ENCODE data around the gene OTOP1.
"Not testable (repeated sequence)": the region's sequence is repeated elsewhere in the genome, so short reads cannot be mapped to it uniquely, and the experiment has no call there.

The OTOP1 gene

DNA sequence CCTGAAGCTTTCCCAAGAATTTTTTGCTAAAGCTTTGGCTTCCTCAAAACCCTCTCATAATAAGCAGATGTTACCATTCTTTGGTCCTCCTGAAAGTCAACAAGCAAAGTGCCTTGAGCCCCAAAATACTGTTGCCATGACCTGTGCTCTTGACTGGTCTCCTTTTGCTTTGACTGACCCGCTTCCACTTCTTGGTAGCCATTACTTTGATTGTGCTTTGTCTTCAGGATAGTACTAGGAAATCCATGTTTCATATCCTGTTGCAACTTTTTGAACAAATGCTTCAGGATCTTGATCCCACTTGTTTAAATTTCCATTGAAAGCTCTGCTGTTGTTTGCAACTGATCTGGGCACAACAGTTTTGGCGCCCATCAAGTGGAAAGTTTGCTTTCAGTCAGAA lies 6.9 kb upstream of the OTOP1 start:
- no peak for DNase-seq (ENCODE audit: low spot score)
- POLR2A ChIA-PET (ENCODE audit: low non-redundant PET), result no interaction called here
- CTCF ChIA-PET, result no interaction called here
- no peak overlapping the region for H3K27ac ChIP-seq
- TF ChIP-seq, protein P1, sequence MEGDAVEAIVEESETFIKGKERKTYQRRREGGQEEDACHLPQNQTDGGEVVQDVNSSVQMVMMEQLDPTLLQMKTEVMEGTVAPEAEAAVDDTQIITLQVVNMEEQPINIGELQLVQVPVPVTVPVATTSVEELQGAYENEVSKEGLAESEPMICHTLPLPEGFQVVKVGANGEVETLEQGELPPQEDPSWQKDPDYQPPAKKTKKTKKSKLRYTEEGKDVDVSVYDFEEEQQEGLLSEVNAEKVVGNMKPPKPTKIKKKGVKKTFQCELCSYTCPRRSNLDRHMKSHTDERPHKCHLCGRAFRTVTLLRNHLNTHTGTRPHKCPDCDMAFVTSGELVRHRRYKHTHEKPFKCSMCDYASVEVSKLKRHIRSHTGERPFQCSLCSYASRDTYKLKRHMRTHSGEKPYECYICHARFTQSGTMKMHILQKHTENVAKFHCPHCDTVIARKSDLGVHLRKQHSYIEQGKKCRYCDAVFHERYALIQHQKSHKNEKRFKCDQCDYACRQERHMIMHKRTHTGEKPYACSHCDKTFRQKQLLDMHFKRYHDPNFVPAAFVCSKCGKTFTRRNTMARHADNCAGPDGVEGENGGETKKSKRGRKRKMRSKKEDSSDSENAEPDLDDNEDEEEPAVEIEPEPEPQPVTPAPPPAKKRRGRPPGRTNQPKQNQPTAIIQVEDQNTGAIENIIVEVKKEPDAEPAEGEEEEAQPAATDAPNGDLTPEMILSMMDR (conservative IDR thresholded peaks at IDR 0.05; ENCODE audit: low read depth), result no peak

DNA sequence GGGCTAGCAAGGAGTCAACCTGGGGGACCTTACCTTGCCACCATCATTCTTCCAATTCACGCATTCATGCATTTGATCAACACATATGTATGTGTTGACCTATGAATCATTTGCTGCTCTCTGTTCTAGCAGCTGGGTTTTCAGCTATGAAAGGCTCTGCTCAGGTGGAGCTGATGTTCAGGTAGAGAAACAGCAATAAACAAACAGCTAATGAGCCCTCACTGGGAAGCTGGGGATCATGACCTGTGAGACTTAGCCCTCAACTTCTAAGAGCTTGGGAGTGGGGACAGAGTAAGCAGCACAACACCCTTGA lies 1.6 kb upstream of the OTOP1 start:
- ChIA-PET POLR2A (ENCODE audit: low non-redundant PET) (no interaction called here), CTCF (no interaction called here)
- TF ChIP-seq, protein P1 (conservative IDR thresholded peaks at IDR 0.05; ENCODE audit: low read depth), result no peak
- H3K27ac ChIP-seq, result no peak overlapping the region
- no peak for DNase-seq (ENCODE audit: low spot score)

DNA sequence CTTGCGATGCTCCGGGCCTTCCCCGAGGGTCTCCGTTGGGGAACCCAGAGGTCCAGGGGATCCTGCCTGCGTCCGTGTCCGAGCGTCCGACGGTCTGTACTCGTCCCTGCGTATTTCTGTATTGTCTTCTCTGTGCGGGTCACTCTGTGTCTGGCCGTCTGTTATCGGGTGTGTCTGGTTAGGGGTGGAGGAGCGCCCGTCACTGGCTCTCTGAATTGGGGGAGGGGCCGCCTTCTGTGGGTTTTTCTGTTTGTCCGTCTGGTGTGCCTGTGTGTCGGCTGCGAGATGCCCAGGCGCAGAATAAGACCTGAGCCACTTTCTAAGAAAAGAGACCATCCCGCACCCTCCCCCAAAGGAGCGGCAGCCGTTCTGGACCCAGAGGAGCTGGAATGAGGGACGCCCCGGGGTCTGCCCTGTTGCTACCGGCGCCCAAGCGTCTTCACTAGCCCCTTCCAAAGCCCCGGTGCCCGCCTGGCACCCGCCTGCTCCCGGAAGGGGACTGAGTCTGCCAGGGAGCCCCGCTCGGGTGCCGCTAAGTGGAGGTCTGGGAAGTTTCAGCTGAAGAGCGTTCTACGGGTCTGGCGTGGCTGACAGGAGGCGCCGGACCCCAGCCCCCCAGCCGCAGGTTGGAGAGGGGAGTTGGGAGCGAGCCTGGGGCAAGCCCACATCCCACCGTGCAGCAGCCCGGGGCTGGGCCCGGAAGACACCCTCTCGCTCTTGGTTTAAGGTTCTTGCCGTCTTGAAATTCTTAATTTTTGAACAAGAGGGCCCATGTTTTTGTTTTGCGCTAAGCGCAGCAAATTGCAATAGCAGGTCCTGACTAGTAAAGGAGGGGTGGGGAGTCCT lies 1.0 kb upstream of the OTOP1 start:
- H3K27ac ChIP-seq, result no peak overlapping the region
- POLR2A ChIA-PET (ENCODE audit: low non-redundant PET), result no interaction called here
- CTCF ChIA-PET, result no interaction called here
- no peak for DNase-seq (ENCODE audit: low spot score)
- TF ChIP-seq, protein P1 (conservative IDR thresholded peaks at IDR 0.05; ENCODE audit: low read depth), result no peak

DNA sequence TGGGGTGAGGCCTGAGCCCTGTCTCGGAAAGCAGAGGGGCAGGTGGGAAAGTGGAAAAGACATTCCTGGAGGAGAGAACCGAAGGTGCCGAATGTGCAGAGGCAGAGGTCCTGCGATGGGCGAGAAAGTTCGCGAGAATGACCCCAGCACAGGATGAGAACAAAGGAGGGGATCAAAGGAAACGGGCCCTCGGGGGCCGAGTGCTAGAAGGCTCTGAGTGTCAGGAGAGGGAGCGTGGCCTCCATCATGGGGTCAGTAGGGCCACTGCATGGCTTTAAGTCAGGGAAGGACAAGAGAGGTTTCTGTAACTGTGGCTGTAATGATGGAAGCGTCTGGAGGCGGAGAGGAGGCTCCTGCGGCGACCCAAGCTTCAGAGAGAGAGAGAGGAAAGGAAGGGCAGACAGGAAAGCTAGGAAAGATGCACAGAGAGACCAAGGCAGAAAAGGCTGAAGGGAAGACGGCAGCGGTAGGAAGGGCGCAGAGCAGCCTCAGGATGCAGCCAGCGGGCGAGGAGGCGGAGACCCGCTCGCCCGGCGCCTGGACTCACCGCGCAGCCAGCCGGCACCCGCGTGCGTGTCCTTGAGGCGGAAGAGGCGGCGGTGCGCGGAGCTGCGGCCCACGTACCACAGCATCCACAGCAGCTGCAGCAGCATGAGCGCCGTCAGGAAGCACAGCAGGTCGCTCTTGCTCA lies 669 bp downstream of the OTOP1 start:
- no peak for DNase-seq (ENCODE audit: low spot score)
- CTCF ChIA-PET, result no interaction called here

DNA sequence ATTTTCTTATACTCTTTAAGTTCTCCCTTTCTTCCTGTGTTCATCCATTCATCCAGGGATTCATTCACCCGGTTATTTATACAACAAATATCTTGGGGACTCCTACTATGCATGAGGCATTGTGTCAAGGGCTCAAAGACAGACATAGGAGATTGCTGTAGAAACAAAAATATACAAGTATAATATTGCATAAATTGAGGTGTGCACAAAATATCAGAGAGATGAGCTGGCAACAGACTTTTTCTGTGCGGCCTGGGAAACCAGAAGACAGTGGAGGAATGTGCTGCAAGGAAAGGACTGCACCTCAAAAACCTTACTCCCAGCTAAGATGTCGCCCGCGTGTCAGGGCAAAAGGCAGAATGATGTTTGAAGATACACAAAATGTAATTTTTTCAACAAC lies 9.6 kb downstream of the OTOP1 start:
- TF ChIP-seq, protein P1 (conservative IDR thresholded peaks at IDR 0.05; ENCODE audit: low read depth), result no peak
- DNase-seq (ENCODE audit: low spot score), result no peak
- no peak overlapping the region for H3K27ac ChIP-seq
- ChIA-PET CTCF (no interaction called here), POLR2A (ENCODE audit: low non-redundant PET) (no interaction called here)

More for the DNA sequence above, 669 bp downstream of the OTOP1 start:
- no peak overlapping the region for H3K27ac ChIP-seq
- TF ChIP-seq, protein P1 (conservative IDR thresholded peaks at IDR 0.05; ENCODE audit: low read depth), result no peak
- POLR2A ChIA-PET (ENCODE audit: low non-redundant PET), result no interaction called here

DNA sequence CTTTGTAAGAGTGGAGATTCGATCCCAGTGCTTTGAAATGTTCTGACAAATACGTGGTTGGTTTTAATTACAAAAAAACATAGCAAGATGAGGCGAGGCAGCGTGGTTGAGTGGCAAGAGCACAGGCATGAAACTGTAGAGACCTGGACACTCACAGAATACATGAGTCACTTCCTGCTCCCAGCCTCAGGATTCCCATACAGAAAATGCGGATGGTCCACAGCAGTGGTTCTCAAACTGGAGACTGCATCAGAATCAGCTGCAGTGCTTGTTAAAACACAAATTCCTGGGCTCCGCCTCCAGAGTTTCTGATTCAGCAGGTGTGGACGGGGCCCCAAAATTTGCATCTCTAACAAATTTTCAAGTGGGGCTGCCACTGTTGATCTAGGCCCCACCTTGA lies 10.1 kb downstream of the OTOP1 start:
- H3K27ac ChIP-seq, result no peak overlapping the region
- peak; percentile 6 for DNase-seq (ENCODE audit: low spot score)
- POLR2A ChIA-PET (ENCODE audit: low non-redundant PET), result no interaction called here
- CTCF ChIA-PET, result no interaction called here
- TF ChIP-seq, protein P1 (conservative IDR thresholded peaks at IDR 0.05; ENCODE audit: low read depth), result no peak

DNA sequence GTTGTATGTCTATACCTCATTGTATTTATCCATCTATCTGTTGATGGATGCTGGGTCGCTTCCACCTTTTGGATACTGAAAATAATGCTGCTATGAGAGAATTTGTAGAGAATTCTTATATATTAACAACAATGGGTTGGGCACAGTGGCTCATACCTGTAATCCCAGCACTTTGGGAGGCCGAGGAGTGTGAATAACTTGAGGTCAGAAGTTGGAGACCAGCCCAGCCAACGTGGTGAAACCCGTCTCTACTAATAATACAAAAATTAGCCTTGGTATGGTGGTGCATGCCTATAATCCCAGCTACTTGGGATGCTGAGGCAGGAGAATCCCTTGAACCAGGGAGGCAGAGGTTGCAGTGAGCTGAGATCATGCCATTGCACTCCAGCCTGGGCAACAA lies 13.1 kb downstream of the OTOP1 start:
- POLR2A ChIA-PET (ENCODE audit: low non-redundant PET); CTCF ChIA-PET; H3K27ac ChIP-seq; DNase-seq (ENCODE audit: low spot score): not testable (repeated sequence)
